Nephron progenitor cell (in vitro differentiated cells): ENCODE results near the gene FAM78A.

Source experiments
- DNase-seq: peaks from one replicate; pipeline ENCODE4 v3.0.0; 2021
- H3K27ac Mint-ChIP-seq: 2 replicates; pipeline ENCODE4 v1.8.0; 2021; ENCODE audit warnings: mild to moderate bottlenecking, moderate library complexity, mixed read lengths
- H3K27me3 Mint-ChIP-seq: 2 replicates; pipeline ENCODE4 v1.8.0; 2021; ENCODE audit warnings: mild to moderate bottlenecking, low read depth, mixed read lengths; ENCODE audit not compliant: poor library complexity
- H3K36me3 Mint-ChIP-seq: 2 replicates; pipeline ENCODE4 v1.8.0; 2021; ENCODE audit warnings: low read depth, mixed read lengths
- H3K4me1 Mint-ChIP-seq: 2 replicates; pipeline ENCODE4 v1.8.0; 2021; ENCODE audit warnings: mixed read lengths
- H3K4me3 Mint-ChIP-seq: 2 replicates; pipeline ENCODE4 v1.8.0; 2021; ENCODE audit warnings: mild to moderate bottlenecking, moderate library complexity, mixed read lengths
- H3K9me3 Mint-ChIP-seq: 2 replicates; pipeline ENCODE4 v1.8.0; 2021; ENCODE audit warnings: mild to moderate bottlenecking, moderate library complexity, mixed read lengths
- CTCF ChIP-seq: fragments of 200-600 bp; sonication (generic); IDR thresholded peaks from 2 replicates; pipeline ENCODE4 v1.5.0; 2021; ENCODE audit warnings: antibody characterized with exemption

Gene FAM78A

GRCh38 chr9:131298816-131299215 lies 22.5 kb upstream of the FAM78A start:
- H3K36me3 Mint-ChIP-seq: no peaks in the 10 kb centered on the region
- no peak for TF ChIP-seq CTCF
- no peak overlapping the region for H3K27ac Mint-ChIP-seq
- H3K4me3 Mint-ChIP-seq: no peak overlapping the region
- no peak for DNase-seq
- no peaks in the 10 kb centered on the region for H3K9me3 Mint-ChIP-seq
- peaks cover 8% of the 10 kb centered on the region for H3K27me3 Mint-ChIP-seq
- peaks cover 12% of the 10 kb centered on the region for H3K4me1 Mint-ChIP-seq

- Mint-ChIP-seq H3K4me1 (peaks cover 12% of the 10 kb centered on the region), H3K27me3 (peaks cover 8% of the 10 kb centered on the region), H3K4me3 (no peak overlapping the region), H3K9me3 (no peaks in the 10 kb centered on the region), H3K27ac (peak overlapping the region; percentile 75), H3K36me3 (no peaks in the 10 kb centered on the region)
- no peak for TF ChIP-seq CTCF
- no peak for DNase-seq
Measured at GRCh38 chr9:131298341-131298740, 22.0 kb upstream of the FAM78A start.

- Mint-ChIP-seq H3K9me3 (no peaks in the 10 kb centered on the region), H3K27me3 (peaks cover 8% of the 10 kb centered on the region), H3K27ac (peak overlapping the region; percentile 75), H3K4me3 (no peak overlapping the region), H3K4me1 (peaks cover 12% of the 10 kb centered on the region), H3K36me3 (no peaks in the 10 kb centered on the region)
- TF ChIP-seq CTCF: no peak
- DNase-seq: no peak
Measured at GRCh38 chr9:131297903-131298302, 21.6 kb upstream of the FAM78A start.

- Mint-ChIP-seq H3K27me3 (peaks cover 8% of the 10 kb centered on the region), H3K27ac (no peak overlapping the region), H3K36me3 (no peaks in the 10 kb centered on the region), H3K4me1 (peaks cover 15% of the 10 kb centered on the region), H3K4me3 (no peak overlapping the region), H3K9me3 (no peaks in the 10 kb centered on the region)
- no peak for TF ChIP-seq CTCF
- DNase-seq: no peak
Measured at GRCh38 chr9:131296906-131297500, 20.7 kb upstream of the FAM78A start.

- peaks cover 8% of the 10 kb centered on the region for H3K27me3 Mint-ChIP-seq
- TF ChIP-seq CTCF: no peak
- no peaks in the 10 kb centered on the region for H3K9me3 Mint-ChIP-seq
- H3K36me3 Mint-ChIP-seq: no peaks in the 10 kb centered on the region
- H3K27ac Mint-ChIP-seq: peak overlapping the region; percentile 37
- no peak for DNase-seq
- no peak overlapping the region for H3K4me3 Mint-ChIP-seq
- peaks cover 15% of the 10 kb centered on the region for H3K4me1 Mint-ChIP-seq
Measured at GRCh38 chr9:131296460-131296859, 20.1 kb upstream of the FAM78A start.

GRCh38 chr9:131292937-131293336 lies 16.6 kb upstream of the FAM78A start:
- Mint-ChIP-seq H3K27me3 (peaks cover 8% of the 10 kb centered on the region), H3K27ac (no peak overlapping the region)

More at GRCh38 chr9:131292937-131293336, 16.6 kb upstream of the FAM78A start:
- H3K9me3 Mint-ChIP-seq: no peaks in the 10 kb centered on the region
- no peak for TF ChIP-seq CTCF
- H3K4me3 Mint-ChIP-seq: no peak overlapping the region
- no peak for DNase-seq
- H3K4me1 Mint-ChIP-seq: peaks cover 28% of the 10 kb centered on the region
- H3K36me3 Mint-ChIP-seq: no peaks in the 10 kb centered on the region
